OCI-LY1 (cell line): ENCODE measurements around the gene STAT5A.

Experiments
- CTCF ChIP-seq: fragments of 200-600 bp; sonication (generic), shearing (Covaris generic); IDR thresholded peaks from 2 replicates; pipeline ENCODE4 v1.5.1; 2017; ENCODE audit warnings: mild to moderate bottlenecking, antibody characterized with exemption, low read length, moderate library complexity, mixed read lengths
- EZH2 ChIP-seq: fragments of 200-600 bp; sonication (generic), shearing (Covaris generic); IDR thresholded peaks from 2 replicates; pipeline ENCODE4 v1.8.0; 2017; ENCODE audit warnings: borderline replicate concordance, mixed run types, mild to moderate bottlenecking, antibody characterized with exemption, low read length, moderate library complexity, mixed read lengths

GRCh38 chr17:42341568-42341967 lies 53.3 kb downstream of the STAT5A start:
- TF ChIP-seq EZH2: no peak
- TF ChIP-seq CTCF: no peak
